Right atrium auricular region (tissue), 2 donors: ENCODE data around the gene ENTREP3. TPM values are rescaled to one million over a fixed set of nuclear protein-coding genes. Genes with fewer than 3 reads are reported as not detected.

ENCODE experiments used
- DNase-seq: peaks from one replicate; pipeline ENCODE4 v3.0.0-alpha.2; 2019; ENCODE audit warnings: low spot score
- H3K27ac ChIP-seq, 2 donors: fragments of 200-600 bp; sonication (generic); 1 replicate in 1 of 2; 2 replicates in 1 of 2; pipeline ENCODE4 v1.5.1; 2016 to 2019
- H3K27me3 ChIP-seq, 2 donors: fragments of 200-600 bp; sonication (generic); one replicate each; pipeline versions ENCODE4 v1.5.1 to v1.6.0; 2017 to 2019
- H3K36me3 ChIP-seq: fragments of 200-600 bp; sonication (generic); one replicate; pipeline ENCODE4 v1.5.1; 2016
- H3K4me1 ChIP-seq, 2 donors: fragments of 200-600 bp; sonication (generic); one replicate each; pipeline versions ENCODE4 v1.5.1 to v1.6.0; 2017 to 2019
- H3K4me3 ChIP-seq, 2 donors: fragments of 200-600 bp; sonication (generic); 1 replicate in 1 of 2; 2 replicates in 1 of 2; pipeline ENCODE4 v1.5.1; 2017 to 2019; ENCODE audit warnings: mild to moderate bottlenecking in 1 of 2, moderate library complexity in 1 of 2
- H3K9me3 ChIP-seq, 2 donors: fragments of 200-600 bp; sonication (generic); one replicate each; pipeline ENCODE4 v1.5.1; 2019
- total RNA-seq, 2 donors: library from RNA; depleted of rRNA; stranded (reverse); fragments of >200 nt; gene quantifications; one replicate each; pipeline ENCODE4 v1.1.0, GENCODE V29; 2016
- TF ChIP-seq, protein P1 (sequence below), 2 donors: fragments of 200-600 bp; sonication (generic); IDR thresholded peaks; one replicate each; pipeline ENCODE4 v1.5.1; 2019; ENCODE audit warnings: antibody characterized with exemption in 2 of 2

The ENTREP3 gene
- total RNA-seq, 2 donors from 2014 or later: 14.4 to 15.5 TPM

DNA sequence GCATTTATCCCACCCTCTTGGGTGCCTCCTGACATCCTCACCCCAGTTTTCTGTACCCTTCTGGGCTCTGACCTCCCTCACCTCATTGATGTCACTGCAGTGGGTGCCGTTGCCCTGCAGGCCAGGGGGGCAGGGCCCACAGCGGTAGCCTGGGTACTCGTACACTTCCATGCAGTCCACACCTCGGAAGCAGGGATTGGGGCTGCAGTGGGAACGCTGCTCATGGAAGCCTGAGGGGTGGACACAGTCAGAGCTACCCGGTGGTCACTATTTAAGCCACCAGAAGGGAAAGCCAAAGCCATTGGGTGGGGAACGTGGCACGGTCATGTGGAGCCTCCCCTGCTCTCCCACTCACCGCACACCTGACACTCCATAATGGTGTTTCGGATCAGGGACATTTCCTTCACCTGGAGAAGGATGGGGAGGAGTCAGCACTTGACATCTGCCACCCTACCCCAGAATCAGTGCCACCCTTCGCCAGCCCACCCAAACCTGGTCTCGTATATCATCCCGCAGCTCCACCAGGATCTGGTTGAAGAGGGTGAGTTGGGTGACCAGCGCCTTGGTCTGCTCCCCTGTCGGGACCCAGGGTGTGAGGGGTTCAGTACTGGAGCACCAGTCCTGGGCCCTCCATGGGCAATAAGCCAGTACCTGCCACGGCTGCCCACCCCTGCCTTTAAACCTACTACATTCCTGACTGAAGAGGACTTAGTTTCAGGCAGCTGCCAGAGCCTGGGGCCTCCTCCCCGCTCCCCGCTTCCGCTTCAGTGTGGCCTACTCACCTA is 52.4 kb downstream of the ENTREP3 start:
- Histone ChIP-seq H3K27ac (no peak overlapping the region), H3K4me1 (peaks cover 0 to 18% of the 10 kb centered on the region in 2 donors), H3K27me3 (no peaks in the 10 kb centered on the region), H3K4me3 (no peak overlapping the region), H3K9me3 (no peaks in the 10 kb centered on the region), H3K36me3 (peaks cover 3% of the 10 kb centered on the region)
- TF ChIP-seq, protein P1, sequence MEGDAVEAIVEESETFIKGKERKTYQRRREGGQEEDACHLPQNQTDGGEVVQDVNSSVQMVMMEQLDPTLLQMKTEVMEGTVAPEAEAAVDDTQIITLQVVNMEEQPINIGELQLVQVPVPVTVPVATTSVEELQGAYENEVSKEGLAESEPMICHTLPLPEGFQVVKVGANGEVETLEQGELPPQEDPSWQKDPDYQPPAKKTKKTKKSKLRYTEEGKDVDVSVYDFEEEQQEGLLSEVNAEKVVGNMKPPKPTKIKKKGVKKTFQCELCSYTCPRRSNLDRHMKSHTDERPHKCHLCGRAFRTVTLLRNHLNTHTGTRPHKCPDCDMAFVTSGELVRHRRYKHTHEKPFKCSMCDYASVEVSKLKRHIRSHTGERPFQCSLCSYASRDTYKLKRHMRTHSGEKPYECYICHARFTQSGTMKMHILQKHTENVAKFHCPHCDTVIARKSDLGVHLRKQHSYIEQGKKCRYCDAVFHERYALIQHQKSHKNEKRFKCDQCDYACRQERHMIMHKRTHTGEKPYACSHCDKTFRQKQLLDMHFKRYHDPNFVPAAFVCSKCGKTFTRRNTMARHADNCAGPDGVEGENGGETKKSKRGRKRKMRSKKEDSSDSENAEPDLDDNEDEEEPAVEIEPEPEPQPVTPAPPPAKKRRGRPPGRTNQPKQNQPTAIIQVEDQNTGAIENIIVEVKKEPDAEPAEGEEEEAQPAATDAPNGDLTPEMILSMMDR (IDR thresholded peaks at IDR 0.05): no peak
- no peak for DNase-seq

DNA sequence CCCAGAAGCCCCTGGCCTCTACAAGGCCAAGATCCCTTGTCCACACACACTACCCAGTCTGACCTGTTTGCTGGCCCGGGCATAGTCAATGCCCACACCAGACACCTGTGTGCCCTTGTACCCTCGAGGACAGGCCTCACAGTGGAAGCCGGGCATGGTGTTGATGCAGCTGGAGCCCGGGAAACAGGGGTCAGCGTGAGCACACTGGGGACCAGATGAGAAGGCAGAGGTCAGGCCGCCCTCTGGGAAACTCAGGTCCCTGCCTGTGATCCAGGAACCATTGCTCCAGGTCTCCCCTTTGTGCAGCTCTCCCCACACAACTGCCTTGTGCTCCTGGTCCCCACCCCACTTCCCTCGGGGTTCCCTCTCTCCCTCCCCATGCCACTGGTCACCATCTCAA is 53.1 kb downstream of the ENTREP3 start:
- no peaks in the 10 kb centered on the region for H3K9me3 ChIP-seq
- H3K4me3 ChIP-seq: no peak overlapping the region
- peaks cover 0 to 11% of the 10 kb centered on the region in 2 donors for H3K4me1 ChIP-seq
- no peak overlapping the region for H3K27ac ChIP-seq
- H3K27me3 ChIP-seq: no peaks in the 10 kb centered on the region
- DNase-seq: no peak
- peaks cover 7% of the 10 kb centered on the region for H3K36me3 ChIP-seq
- TF ChIP-seq, protein P1 (IDR thresholded peaks at IDR 0.05): no peak

DNA sequence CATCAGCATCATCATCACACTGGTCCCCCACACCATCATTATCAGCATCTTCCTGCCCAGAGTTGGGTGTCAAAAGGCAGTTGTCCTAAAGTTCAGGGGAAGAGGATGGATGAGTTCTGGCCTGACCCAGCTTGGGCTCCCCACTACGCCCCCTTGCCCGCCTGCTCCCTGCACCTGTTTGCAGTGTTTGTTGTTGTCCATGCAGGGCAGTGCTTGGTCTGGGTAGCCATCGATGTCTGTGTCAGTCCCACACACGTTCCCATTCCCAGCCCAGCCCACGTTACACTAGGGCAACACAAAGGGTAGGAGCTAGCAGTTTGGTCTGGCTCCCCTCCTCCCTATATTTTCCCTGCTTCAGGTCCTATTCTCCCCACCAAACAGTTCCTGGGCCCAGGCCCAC is 54.4 kb downstream of the ENTREP3 start:
- DNase-seq: no peak

DNA sequence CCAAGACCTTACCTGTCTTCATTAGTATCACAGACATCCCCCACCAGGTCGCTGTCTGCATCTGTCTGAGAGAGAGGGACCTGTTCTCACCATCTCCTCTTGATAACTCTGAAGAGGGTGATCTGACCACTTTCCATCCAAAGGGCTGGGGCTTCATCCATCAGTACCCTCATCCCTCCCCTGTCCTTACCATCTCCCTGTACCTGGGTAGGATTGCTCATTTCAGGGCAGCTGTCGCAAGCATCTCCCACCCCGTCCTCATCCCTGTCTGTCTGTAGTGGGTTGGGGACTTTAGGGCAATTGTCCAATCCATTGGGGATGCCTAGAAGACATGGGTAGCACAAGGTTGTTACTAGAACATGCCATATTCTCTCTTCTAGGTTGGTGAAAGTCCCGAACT is 55.5 kb downstream of the ENTREP3 start:
- Histone ChIP-seq H3K27me3 (no peaks in the 10 kb centered on the region), H3K9me3 (no peaks in the 10 kb centered on the region), H3K4me3 (no peak overlapping the region), H3K4me1 (peaks cover 0 to 12% of the 10 kb centered on the region in 2 donors), H3K36me3 (peaks cover 7% of the 10 kb centered on the region), H3K27ac (no peak overlapping the region)
- TF ChIP-seq, protein P1 (IDR thresholded peaks at IDR 0.05): no peak
- no peak for DNase-seq

More for the DNA sequence above, 54.4 kb downstream of the ENTREP3 start:
- no peaks in the 10 kb centered on the region for H3K9me3 ChIP-seq
- no peaks in the 10 kb centered on the region for H3K27me3 ChIP-seq
- H3K4me1 ChIP-seq: peaks cover 0 to under 1% of the 10 kb centered on the region in 2 donors
- no peak overlapping the region for H3K27ac ChIP-seq
- H3K36me3 ChIP-seq: peaks cover 7% of the 10 kb centered on the region
- H3K4me3 ChIP-seq: no peak overlapping the region
- TF ChIP-seq, protein P1 (IDR thresholded peaks at IDR 0.05): no peak

DNA sequence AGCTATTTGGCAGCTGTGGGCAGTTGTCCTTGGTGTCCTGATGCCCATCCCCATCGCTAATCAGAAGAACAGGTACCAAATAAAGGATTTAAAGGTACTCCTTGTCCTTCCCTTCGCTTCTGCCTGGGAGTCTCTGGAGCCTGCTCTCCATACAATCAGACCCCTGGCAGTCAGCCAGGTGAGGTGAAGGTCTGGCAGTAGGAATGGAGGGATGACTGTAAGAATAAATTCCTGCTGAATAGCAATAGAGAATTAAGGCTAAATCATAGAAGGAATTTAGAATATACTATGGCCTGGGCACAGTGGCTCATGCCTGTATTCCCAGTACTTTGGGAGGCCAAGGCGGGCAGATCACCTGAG is 56.8 kb downstream of the ENTREP3 start:
- peaks cover 0 to 25% of the 10 kb centered on the region in 2 donors for H3K4me1 ChIP-seq
- no peaks in the 10 kb centered on the region for H3K27me3 ChIP-seq
- peaks cover 7% of the 10 kb centered on the region for H3K36me3 ChIP-seq
- no peak overlapping the region for H3K27ac ChIP-seq
- no peak for DNase-seq
- TF ChIP-seq, protein P1 (IDR thresholded peaks at IDR 0.05): no peak
- no peak overlapping the region for H3K4me3 ChIP-seq
- no peaks in the 10 kb centered on the region for H3K9me3 ChIP-seq
